MCF 10A (cell line): Measurements from ENCODE around the gene JOSD2. TPM values are rescaled to one million over a fixed set of nuclear protein-coding genes. Genes with fewer than 3 reads are reported as not detected.

Experiments used
- BruUV-seq: library from RNA; stranded (reverse); fragments of 400-500 nt; replicated peaks from 2 replicates; lab custom pipeline; 2021; lab: Mats Ljungman, UMichigan
- CTCF ChIA-PET: fragments of 300-600 bp; sonication (Branson Sonifier 250); formaldehyde crosslinking; extraction: SDS; loops from one replicate; lab custom pipeline; 2021; ENCODE audit warnings: antibody characterized with exemption, inconsistent platforms; lab: Yijun Ruan, JAX
- POLR2A ChIA-PET: fragments of 300-600, 350-650 bp; sonication (Branson Sonifier 250); formaldehyde crosslinking; extraction: SDS; loops from one replicate; lab custom pipeline; 2020; ENCODE audit warnings: antibody characterized with exemption, inconsistent platforms; lab: Yijun Ruan, JAX
- DNase-seq: peaks from one replicate; pipeline ENCODE4 v3.0.0-alpha.2; 2018; ENCODE audit not compliant: unreplicated experiment
- H3K27ac Mint-ChIP-seq: one replicate; pipeline ENCODE4 v1.8.0; 2022; ENCODE audit warnings: mild to moderate bottlenecking, low read depth, mixed read lengths; ENCODE audit not compliant: unreplicated experiment
- H3K27me3 Mint-ChIP-seq: one replicate; pipeline ENCODE4 v1.8.0; 2022; ENCODE audit warnings: mixed read lengths; ENCODE audit not compliant: insufficient read depth, unreplicated experiment
- H3K36me3 Mint-ChIP-seq: one replicate; pipeline ENCODE4 v1.8.0; 2022; ENCODE audit warnings: mild to moderate bottlenecking, moderate library complexity, mixed read lengths; ENCODE audit not compliant: insufficient read depth, unreplicated experiment
- H3K4me1 Mint-ChIP-seq: one replicate; pipeline ENCODE4 v1.8.0; 2022; ENCODE audit warnings: mixed read lengths; ENCODE audit not compliant: insufficient read depth, unreplicated experiment
- H3K4me3 Mint-ChIP-seq: one replicate; pipeline ENCODE4 v1.8.0; 2022; ENCODE audit warnings: mild to moderate bottlenecking, moderate library complexity, mixed read lengths; ENCODE audit not compliant: unreplicated experiment
- H3K9me3 Mint-ChIP-seq: one replicate; pipeline ENCODE4 v1.8.0; 2022; ENCODE audit warnings: mixed read lengths; ENCODE audit not compliant: unreplicated experiment
- CTCF ChIP-seq: fragments of 200-600 bp; IDR thresholded peaks from one replicate; pipeline ENCODE4 v1.8.0; 2022; ENCODE audit warnings: antibody characterized with exemption, mild to moderate bottlenecking; ENCODE audit not compliant: unreplicated experiment
- intact Hi-C: fragments of 100-400 bp; cut with micrococcal nuclease; formaldehyde crosslinking; loops from 2 replicates; pipeline ENCODE4 v1.14.1; 2022
- total RNA-seq: library from RNA; stranded (reverse); gene quantifications from 2 replicates; pipeline ENCODE4 v1.2.3, GENCODE V29; 2022

The JOSD2 gene
- total RNA-seq, 1 experiment from 2014 or later = 65.8 TPM

- Mint-ChIP-seq H3K27me3 (no peaks in the 10 kb centered on the region), H3K36me3 (no peaks in the 10 kb centered on the region), H3K4me1 (peaks cover 10% of the 10 kb centered on the region), H3K9me3 (no peaks in the 10 kb centered on the region), H3K27ac (no peak overlapping the region), H3K4me3 (no peak overlapping the region)
- CTCF ChIA-PET = interaction anchor here (0.6 to 1.9 kb wide), 2 partner anchors 23 to 278 kb away, joined by 5 read pairs; no protein-coding TSS in a partner anchor
- DNase-seq = no peak
- POLR2A ChIA-PET = no interaction called here
- intact Hi-C loops = no loop called here
- no TSS peak for BruUV-seq
- TF ChIP-seq CTCF = no peak
Observed at GRCh38 chr19:50515168-50515561, 4.2 kb upstream of the JOSD2 start.

GRCh38 chr19:50514346-50515167 lies 3.6 kb upstream of the JOSD2 start:
- no peaks in the 10 kb centered on the region for H3K36me3 Mint-ChIP-seq
- BruUV-seq = no TSS peak
- H3K9me3 Mint-ChIP-seq = no peaks in the 10 kb centered on the region
- DNase-seq = no peak
- POLR2A ChIA-PET = no interaction called here
- H3K4me3 Mint-ChIP-seq = no peak overlapping the region
- TF ChIP-seq CTCF = no peak
- intact Hi-C loops = no loop called here
- CTCF ChIA-PET = no interaction called here
- peaks cover 10% of the 10 kb centered on the region for H3K4me1 Mint-ChIP-seq
- H3K27me3 Mint-ChIP-seq = no peaks in the 10 kb centered on the region
- H3K27ac Mint-ChIP-seq = peak overlapping the region; percentile 57

GRCh38 chr19:50513746-50514345 lies 2.9 kb upstream of the JOSD2 start, which contains the start of gene ASPDH:
ASPDH (minus strand) TSS chr19:50513913; CDS start chr19:50513823, 90 bp downstream.
- Mint-ChIP-seq H3K9me3 (no peaks in the 10 kb centered on the region), H3K27ac (peak within 1 kb of the TSS; percentile 57), H3K4me3 (peak within 1 kb of the TSS; percentile 7), H3K27me3 (no peaks in the 10 kb centered on the region), H3K36me3 (no peaks in the 10 kb centered on the region), H3K4me1 (peaks cover 11% of the 10 kb centered on the region)
- TF ChIP-seq CTCF = no peak
- ChIA-PET CTCF (no interaction called here), POLR2A (no interaction called here)
- BruUV-seq = no TSS peak
- intact Hi-C loops = no loop called here
- no peak for DNase-seq

- BruUV-seq = no TSS peak
- no peak for DNase-seq
- ChIA-PET CTCF (no interaction called here), POLR2A (no interaction called here)
- peak overlapping the region; percentile 7 for H3K4me3 Mint-ChIP-seq
- H3K36me3 Mint-ChIP-seq = no peaks in the 10 kb centered on the region
- no peaks in the 10 kb centered on the region for H3K27me3 Mint-ChIP-seq
- TF ChIP-seq CTCF = no peak
- peaks cover 16% of the 10 kb centered on the region for H3K4me1 Mint-ChIP-seq
- intact Hi-C loops = no loop called here
- no peaks in the 10 kb centered on the region for H3K9me3 Mint-ChIP-seq
- no peak overlapping the region for H3K27ac Mint-ChIP-seq
Observed at GRCh38 chr19:50512999-50513745, 2.2 kb upstream of the JOSD2 start.
